Fibroblast of the aortic adventitia (primary cell): Measurements from ENCODE around the gene URGCP. TPM values are rescaled to one million over a fixed set of nuclear protein-coding genes. Genes with fewer than 3 reads are reported as not detected.
A peak's percentile ranks its signal among the peaks of the same experiment; 100 is the strongest.

Source experiments
- DNase-seq: peaks from one replicate; pipeline ENCODE4 v3.0.0-alpha.2; 2010; ENCODE audit warnings: low read depth
- H3K4me3 ChIP-seq: 2 replicates; pipeline ENCODE4 v1.5.1; 2011; ENCODE audit warnings: low read depth, mild to moderate bottlenecking, control low read depth, low read length, moderate library complexity
- total RNA-seq: library from RNA; depleted of rRNA; stranded (reverse); fragments of >200 nt; gene quantifications from 2 replicates; pipeline ENCODE4 v1.2.3, GENCODE V29; 2012; ENCODE audit warnings: low replicate concordance
- TF ChIP-seq, protein P1 (sequence below): IDR thresholded peaks from 2 replicates; pipeline ENCODE4 v1.5.1; 2011; ENCODE audit warnings: mild to moderate bottlenecking, low read length, control low read depth, inconsistent platforms; ENCODE audit not compliant: insufficient read depth

URGCP gene
- total RNA-seq, 1 donor, result 24.7 TPM

DNA sequence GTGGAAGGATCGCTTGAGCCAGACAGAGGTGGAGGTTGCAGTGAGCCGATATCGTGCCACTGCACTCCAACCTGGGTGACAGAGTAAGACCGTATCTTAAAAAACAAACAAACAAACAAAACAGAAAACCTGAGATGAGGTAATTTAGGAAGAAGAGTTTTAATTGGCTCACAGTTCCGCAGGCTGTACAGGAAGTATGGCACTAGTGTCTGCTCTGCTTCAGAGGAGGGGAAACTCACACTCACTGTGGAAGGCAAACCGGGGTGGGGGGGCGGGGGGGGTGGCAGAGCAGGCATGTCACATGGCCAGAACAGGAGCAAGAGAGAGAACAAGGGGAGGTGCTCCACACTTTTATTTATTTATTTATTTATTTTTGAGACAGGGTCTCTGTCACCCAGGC lies 24.9 kb upstream of the URGCP start:
- H3K4me3 ChIP-seq, result no peak overlapping the region
- no peak for DNase-seq
- TF ChIP-seq, protein P1, sequence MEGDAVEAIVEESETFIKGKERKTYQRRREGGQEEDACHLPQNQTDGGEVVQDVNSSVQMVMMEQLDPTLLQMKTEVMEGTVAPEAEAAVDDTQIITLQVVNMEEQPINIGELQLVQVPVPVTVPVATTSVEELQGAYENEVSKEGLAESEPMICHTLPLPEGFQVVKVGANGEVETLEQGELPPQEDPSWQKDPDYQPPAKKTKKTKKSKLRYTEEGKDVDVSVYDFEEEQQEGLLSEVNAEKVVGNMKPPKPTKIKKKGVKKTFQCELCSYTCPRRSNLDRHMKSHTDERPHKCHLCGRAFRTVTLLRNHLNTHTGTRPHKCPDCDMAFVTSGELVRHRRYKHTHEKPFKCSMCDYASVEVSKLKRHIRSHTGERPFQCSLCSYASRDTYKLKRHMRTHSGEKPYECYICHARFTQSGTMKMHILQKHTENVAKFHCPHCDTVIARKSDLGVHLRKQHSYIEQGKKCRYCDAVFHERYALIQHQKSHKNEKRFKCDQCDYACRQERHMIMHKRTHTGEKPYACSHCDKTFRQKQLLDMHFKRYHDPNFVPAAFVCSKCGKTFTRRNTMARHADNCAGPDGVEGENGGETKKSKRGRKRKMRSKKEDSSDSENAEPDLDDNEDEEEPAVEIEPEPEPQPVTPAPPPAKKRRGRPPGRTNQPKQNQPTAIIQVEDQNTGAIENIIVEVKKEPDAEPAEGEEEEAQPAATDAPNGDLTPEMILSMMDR, result no peak

DNA sequence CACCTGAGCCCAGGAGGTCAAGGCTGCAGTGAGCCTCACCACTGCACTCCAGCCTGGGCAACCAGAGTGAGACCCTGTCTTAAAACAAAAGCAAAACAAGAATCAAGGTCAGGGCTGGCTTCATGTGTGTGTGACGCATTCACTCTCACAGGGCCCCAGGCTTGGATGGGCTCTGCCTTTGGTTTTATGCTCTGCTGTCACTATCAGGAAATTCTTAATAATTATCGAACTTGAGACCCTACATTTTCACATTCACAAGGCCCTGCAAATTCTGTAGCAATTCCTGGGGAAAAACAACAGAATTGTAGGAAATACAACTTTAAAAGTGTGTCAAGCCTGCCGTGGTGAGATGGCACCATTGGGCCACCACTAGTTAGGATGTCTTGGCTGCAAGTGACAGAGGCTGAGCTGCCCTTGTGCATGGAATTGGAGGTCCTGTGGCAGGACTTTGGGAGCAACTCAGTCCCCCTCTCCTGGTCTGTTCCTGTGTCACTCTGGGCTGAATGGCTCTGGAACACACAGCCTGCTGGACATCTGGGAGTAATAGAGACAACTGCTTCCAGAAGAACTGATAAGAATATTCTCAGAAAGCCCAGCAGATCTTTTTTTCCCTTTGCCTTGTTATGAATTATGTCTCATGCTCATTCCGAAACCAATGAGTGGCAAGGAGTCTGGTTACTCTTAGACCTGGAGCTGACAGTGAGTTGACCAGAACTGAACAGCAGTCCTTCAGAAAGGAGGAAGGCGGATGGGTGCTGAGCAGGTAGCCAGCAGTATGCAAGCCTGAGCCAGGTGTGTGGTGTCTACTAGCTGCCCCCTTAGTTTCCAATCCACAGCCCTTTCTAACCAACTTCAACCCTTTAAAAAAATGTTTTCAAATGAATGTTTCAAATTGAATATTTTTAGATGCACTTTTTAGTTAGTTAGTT lies 23.4 kb upstream of the URGCP start:
- TF ChIP-seq, protein P1, result no peak
- no peak overlapping the region for H3K4me3 ChIP-seq
- DNase-seq, result no peak

DNA sequence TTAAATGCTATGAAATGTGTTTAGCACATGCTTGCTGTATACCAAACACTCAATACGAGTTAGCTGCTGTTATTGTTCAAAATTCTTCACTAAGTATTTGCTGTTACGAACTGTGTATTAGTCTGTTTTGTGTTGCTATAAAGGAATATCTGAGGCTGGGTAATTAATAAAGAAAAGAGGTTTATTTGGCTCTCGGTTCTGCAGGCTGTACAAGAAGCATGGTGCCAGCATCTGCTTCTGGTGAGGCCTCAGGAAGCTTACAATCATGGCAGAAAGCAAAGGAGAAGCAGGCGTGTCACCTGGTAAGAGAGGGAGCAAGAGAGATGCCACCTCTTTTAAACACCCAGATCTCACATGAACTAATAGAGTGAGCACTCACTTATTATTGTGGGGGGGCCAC lies 21.4 kb upstream of the URGCP start:
- DNase-seq, result no peak
- H3K4me3 ChIP-seq, result no peak overlapping the region
- TF ChIP-seq, protein P1, result no peak

DNA sequence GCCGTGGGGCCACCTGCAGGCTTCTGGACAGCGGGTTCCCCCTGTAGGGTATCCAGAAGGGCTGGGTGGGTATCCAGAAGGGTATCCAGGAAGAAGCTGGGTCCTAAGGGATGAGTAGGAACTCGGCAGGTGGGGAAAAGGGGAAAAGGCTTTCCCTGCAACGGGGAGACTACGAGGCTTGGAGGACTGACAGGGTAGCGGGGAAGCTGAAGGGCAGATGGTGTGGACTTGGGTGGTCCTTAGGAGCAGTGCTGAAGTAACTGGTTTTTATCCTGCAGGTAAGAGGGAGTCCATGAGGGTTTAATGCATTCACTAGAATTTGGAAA lies 20.4 kb upstream of the URGCP start:
- peak overlapping the region; percentile 84 for H3K4me3 ChIP-seq
- TF ChIP-seq, protein P1, result no peak
- DNase-seq, result no peak

DNA sequence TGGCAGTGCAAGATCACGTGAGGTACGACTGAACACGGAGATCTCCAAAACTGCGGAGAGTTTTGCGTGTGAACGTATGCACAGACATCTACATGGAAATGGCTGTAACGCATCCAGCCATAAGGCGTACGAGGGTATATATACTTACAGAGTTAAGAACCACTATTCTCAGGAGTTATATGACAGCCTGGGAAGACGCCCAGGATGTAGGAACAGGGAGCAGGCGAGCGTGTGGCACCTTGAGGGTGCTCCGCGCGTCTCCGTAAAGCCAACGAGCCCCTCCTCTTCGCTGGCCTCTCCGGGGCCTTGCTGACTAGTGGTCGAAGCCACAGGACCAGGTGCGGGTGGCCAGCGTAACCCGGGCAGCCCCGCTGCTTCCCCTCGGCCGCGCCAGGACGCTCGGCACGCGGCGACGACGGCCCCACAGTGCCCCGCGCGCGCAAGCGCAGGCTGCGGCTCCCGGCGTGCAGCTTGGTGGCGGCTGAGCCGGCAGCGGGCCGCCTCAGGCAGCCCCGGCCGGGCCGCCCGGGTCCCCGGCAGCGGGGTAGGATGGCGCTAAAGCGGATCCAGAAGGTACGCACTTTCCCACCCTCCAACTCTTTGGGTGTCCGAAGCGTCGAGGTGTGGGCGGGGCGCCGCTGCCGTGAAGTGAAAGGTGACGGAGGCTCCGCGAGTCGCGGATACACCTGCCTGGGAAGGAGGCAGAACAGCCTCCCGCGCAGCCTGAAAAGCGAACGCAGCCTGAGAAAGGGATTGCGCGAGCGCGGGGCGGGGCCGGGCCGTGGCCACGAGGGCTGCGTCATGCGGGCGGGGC lies 19.8 kb upstream of the URGCP start, which contains the start of gene UBE2D4:
TSS of gene UBE2D4 (plus strand) at position 453 of the 814 bp plus-strand sequence. CDS start at position 550, 97 bp downstream.
- peak; percentile 52 for DNase-seq
- TF ChIP-seq, protein P1, result no peak
- H3K4me3 ChIP-seq, result peak within 1 kb of the TSS; percentile 84

DNA sequence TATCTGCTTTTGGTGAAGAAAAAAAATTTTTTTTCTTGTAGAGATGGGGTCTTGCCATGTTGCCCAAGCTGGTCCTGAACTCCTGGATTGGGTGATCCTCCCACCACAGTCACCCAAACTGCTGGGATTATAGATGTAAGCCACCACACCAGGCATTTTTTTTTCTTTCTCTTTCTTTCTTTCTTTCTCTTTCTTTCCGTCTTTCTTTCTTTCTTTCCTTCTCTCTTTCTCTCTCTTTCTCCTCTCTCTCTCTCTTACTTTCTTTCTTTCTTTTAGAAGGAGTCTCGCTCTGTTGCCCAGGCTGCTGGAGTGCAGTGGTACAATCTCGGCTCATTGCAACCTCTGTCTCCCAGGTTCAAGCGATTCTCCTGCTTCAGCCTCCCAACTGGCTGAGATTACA lies 16.3 kb upstream of the URGCP start:
- TF ChIP-seq, protein P1, result no peak
- no peak overlapping the region for H3K4me3 ChIP-seq
- DNase-seq, result no peak
